Measurements from ENCODE around the gene PIEZO1. TPM values are rescaled to one million over a fixed set of nuclear protein-coding genes. Genes with fewer than 3 reads are reported as not detected.

The PIEZO1 gene
- total and polyA plus RNA-seq, 9 of the 15 experiments (the other 6 are each of a cell fraction or from before 2014, with no cell fraction given): 3.6 to 432 (median 131) TPM

GRCh38 chr16:88700636-88701482 is 84.2 kb downstream of the PIEZO1 start (continued):
- TF ChIP-seq ZBTB49 (CRISPR knock-in tag; IDR thresholded peaks at IDR 0.05; ENCODE audit: borderline replicate concordance) (no peak), POLR2A (conservative IDR thresholded peaks at IDR 0.05) (no peak), SIRT6 (IDR thresholded peaks at IDR 0.05; ENCODE audit: low read depth, low read length) (no peak), ZNF584 (CRISPR knock-in tag; IDR thresholded peaks at IDR 0.05; ENCODE audit: low read depth) (no peak), DPF2 (IDR thresholded peaks at IDR 0.05) (peak; percentile 49; the same call in 1 of the 2 replicates), SAP30 (IDR thresholded peaks at IDR 0.05; ENCODE audit: borderline replicate concordance, insufficient read depth, low read depth, low read length, poor library complexity, severe bottlenecking) (no peak), MED1 (CRISPR knock-in tag; IDR thresholded peaks at IDR 0.05; ENCODE audit: borderline replicate concordance) (no peak), PHF21A (IDR thresholded peaks at IDR 0.05; ENCODE audit: borderline replicate concordance, low read depth) (no peak), IRF9 (tag; IDR thresholded peaks at IDR 0.05) (no peak), HDAC6 (IDR thresholded peaks at IDR 0.05; ENCODE audit: low read depth, low read length) (no peak), CXXC5 (CRISPR knock-in tag; IDR thresholded peaks at IDR 0.05) (0 out of 2 replicates have a peak, but pooled peaks have one; percentile 29), SMAD2 (IDR thresholded peaks at IDR 0.05; ENCODE audit: low read depth, low read length) (no peak), C11orf30 (IDR thresholded peaks at IDR 0.05; ENCODE audit: low read depth) (no peak), MBD1 (CRISPR knock-in tag; IDR thresholded peaks at IDR 0.05) (no peak), RHOXF2B (CRISPR knock-in tag; conservative IDR thresholded peaks at IDR 0.05) (no peak), ZBTB9 (CRISPR knock-in tag; IDR thresholded peaks at IDR 0.05) (peak; percentile 61; the same call in 1 of the 2 replicates), KLF16 (IDR thresholded peaks at IDR 0.05) (no peak), FOXK2 (conservative IDR thresholded peaks at IDR 0.05 in 1 of 2, IDR thresholded peaks at IDR 0.05 in 1 of 2; ENCODE audit: low read depth in 2 of 2) (no peak), CBFA2T3 (IDR thresholded peaks at IDR 0.05) (no peak), ILK (tag; IDR thresholded peaks at IDR 0.05; ENCODE audit: borderline replicate concordance, low read depth) (no peak), MLLT1 (IDR thresholded peaks at IDR 0.05) (no peak)
